ENCODE results near the gene WDR43.
"Not testable (repeated sequence)": the region's sequence is repeated elsewhere in the genome, so short reads cannot be mapped to it uniquely, and the experiment has no call there.

WDR43 gene

GRCh38 chr2:28960401-28960800 lies 65.9 kb downstream of the WDR43 start:
- DNase-seq (ENCODE audit: low read depth in 2 of 2, low spot score in 1 of 2): no peak

DNA sequence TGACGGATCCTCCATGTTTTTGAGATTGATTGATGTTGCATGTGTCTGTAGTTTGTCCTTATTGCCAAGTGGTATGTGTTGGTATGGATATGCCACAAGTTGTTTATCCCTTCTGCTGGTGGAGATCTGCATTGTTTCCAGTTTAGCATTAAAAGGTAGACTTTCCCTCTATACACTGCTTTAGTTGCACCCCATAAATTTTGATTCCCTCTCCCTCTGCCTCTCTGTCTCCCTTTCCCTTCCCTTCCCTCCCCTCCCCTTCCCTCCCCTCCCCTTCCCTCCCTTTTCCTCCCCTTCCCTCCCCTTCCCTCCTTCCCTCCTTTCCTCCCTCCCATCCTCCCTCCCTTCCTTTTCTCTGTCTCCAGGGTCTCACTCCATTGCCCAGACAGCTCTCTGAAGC lies 68.0 kb downstream of the WDR43 start:
- DNase-seq (ENCODE audit: low read depth in 2 of 2, low spot score in 1 of 2): no peak

GRCh38 chr2:28970464-28971160 lies 76.1 kb downstream of the WDR43 start:
- no peak for DNase-seq (ENCODE audit: low read depth in 2 of 2, low spot score in 1 of 2)

GRCh38 chr2:28972778-28973335 lies 78.4 kb downstream of the WDR43 start:
- no peak for DNase-seq (ENCODE audit: low read depth in 2 of 2, low spot score in 1 of 2)

- no peak for DNase-seq (ENCODE audit: low read depth in 2 of 2, low spot score in 1 of 2)
Measured at GRCh38 chr2:28974252-28974651, 79.8 kb downstream of the WDR43 start.

- DNase-seq (ENCODE audit: low read depth in 2 of 2, low spot score in 1 of 2): no peak
Measured at GRCh38 chr2:28975671-28976070, 81.2 kb downstream of the WDR43 start.

DNA sequence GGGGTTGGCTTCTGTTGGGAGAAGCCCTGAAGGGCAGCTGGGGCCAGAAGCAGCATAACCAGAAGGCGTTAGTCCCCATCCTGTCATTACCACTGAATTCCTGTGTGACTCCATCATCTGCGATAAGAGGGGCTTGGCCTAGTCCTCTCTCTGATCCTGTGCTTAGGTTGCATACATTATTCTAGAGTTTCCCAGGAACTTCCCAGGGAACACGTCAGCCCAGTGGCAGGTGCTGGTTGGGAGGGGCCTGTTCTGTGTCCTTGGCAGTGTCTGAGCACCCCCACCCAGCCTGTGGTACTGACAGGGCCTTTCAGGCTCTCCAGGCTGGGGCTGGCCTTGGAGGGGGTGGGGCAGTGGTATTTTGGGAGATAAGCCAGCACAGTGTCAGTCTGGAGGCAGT lies 82.1 kb downstream of the WDR43 start:
- DNase-seq (ENCODE audit: low read depth in 2 of 2, low spot score in 1 of 2): no peak

- DNase-seq (ENCODE audit: low read depth in 2 of 2, low spot score in 1 of 2): no peak
Measured at GRCh38 chr2:28977176-28977875, 82.9 kb downstream of the WDR43 start.

- DNase-seq (ENCODE audit: low read depth in 2 of 2, low spot score in 1 of 2): not testable (repeated sequence)
Measured at GRCh38 chr2:28978001-28978400, 83.5 kb downstream of the WDR43 start.

- no peak for DNase-seq (ENCODE audit: low read depth in 2 of 2, low spot score in 1 of 2)
Measured at GRCh38 chr2:28978606-28979005, 84.1 kb downstream of the WDR43 start.

- no peak for DNase-seq (ENCODE audit: low read depth in 2 of 2, low spot score in 1 of 2)
Measured at GRCh38 chr2:28979041-28979440, 84.6 kb downstream of the WDR43 start.

- DNase-seq (ENCODE audit: low read depth in 2 of 2, low spot score in 1 of 2): no peak
Measured at GRCh38 chr2:28979576-28980366, 85.3 kb downstream of the WDR43 start.

GRCh38 chr2:28980368-28981015 lies 86.0 kb downstream of the WDR43 start:
- no peak for DNase-seq (ENCODE audit: low read depth in 2 of 2, low spot score in 1 of 2)

GRCh38 chr2:28981016-28981441 lies 86.6 kb downstream of the WDR43 start, which contains the start of gene TOGARAM2:
TSS of gene TOGARAM2 (plus strand) at chr2:28981298. CDS start at chr2:28994835, 13,537 bp downstream.
- DNase-seq (ENCODE audit: low read depth in 2 of 2, low spot score in 1 of 2): no peak

DNA sequence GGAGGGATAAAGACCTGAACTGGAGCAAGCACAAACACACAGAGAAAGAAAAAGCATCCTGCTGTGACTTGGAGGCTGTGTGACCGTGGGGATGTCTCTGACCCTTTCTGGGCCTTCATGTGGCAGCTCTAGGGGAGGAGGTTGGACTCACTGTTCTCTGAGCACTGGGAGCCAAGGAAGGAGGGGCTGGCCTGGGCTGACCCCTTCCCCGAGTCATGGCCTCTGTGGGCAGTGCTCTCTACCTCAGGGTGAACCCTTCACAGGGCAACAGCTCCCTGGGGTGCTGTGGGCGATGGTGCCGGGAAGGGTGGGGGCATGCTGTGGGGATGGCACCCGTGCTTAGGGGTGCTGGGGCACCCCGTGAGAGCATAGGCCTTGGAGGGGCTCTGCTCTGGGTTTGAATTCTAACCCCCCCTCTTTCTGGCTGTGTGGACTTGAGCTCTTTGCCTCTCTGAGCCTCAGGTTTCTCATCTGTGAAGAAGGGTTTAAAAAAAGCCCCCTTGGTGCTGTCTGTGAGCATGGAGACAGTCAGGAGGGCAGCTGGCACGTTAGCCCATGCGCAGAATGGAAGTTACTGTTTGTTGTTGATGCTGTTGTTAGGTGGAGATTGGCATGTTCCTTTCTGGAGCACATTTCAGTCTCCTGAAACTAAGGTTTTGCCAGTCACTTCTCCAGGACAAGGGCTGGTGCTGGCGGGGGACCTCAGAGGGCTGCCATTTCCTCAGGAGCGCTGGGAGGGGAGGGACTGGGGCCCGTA lies 87.3 kb downstream of the WDR43 start:
- no peak for DNase-seq (ENCODE audit: low read depth in 2 of 2, low spot score in 1 of 2)

DNA sequence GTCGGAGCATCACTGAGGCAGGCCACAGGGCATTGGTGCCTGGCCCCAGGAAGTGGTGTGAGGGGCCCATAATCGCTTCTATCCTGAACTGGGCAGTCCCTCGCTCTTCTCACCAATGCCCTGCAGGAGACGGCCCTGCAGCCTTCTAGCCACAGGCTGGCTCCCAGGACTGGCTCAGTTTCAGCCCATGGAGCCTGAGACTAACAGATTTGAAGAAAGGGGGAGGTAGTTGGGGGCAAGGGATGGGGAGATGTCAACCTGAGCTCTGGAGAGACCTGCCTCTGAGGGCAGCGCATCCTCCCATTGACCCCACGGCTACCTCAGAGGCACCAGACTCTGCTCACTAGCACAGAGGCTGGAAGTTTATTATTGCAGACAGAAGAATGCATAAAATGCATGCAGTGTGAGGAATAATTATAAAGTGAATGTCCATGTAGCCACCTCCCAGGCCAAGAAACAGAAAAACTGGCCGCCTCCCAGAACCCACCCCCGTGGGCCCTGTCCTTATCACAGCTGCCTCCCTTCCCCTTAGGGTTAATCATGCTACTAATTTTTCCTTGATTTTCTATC lies 88.0 kb downstream of the WDR43 start:
- DNase-seq (ENCODE audit: low read depth in 2 of 2, low spot score in 1 of 2): no peak

DNA sequence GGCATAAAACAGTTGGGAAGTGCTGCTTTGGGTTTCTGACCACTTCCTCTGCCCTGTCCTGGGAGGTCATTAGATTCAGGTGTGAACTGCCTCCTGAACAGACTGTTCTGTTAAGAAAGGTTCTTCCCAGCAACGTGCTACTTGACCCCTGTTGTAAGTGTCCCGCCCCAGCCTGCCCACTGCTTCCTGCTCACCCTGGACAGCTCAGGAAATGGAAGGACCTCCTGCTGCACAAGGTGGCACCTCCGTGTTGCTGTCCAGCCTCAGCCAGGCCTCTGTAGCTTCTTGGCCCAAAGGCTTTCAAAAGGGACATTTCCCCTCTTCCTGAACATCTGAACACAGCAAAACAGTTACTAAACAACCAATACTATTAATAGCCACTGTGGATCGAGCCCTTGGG lies 92.0 kb downstream of the WDR43 start:
- DNase-seq (ENCODE audit: low read depth in 2 of 2, low spot score in 1 of 2): no peak

GRCh38 chr2:28989973-28990372 lies 95.5 kb downstream of the WDR43 start:
- DNase-seq (ENCODE audit: low read depth in 2 of 2, low spot score in 1 of 2): no peak

GRCh38 chr2:28990445-28990844 lies 96.0 kb downstream of the WDR43 start:
- DNase-seq (ENCODE audit: low read depth in 2 of 2, low spot score in 1 of 2): no peak

DNA sequence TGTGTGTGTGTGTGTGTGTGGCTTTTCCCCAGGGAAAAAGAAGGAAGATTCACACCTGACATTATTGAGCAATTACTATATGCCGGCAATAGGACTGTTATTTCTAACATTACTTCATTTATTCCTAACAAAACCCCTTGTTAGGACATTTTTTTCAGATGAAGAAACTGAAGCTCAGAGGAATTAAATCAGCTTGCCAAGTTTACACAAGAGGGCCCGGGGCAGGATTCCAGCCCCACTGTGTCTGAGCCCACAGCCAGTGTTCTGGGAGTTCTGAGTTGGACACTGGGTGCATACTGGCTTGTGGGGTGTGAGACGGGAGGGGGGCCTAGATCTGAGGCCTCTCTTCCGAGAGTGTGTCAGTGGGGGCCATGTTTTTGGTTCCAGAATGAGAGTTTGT lies 96.6 kb downstream of the WDR43 start:
- DNase-seq (ENCODE audit: low read depth in 2 of 2, low spot score in 1 of 2): no peak

Data from stimulated activated CD8-positive, alpha-beta memory T cell treated with anti-CD3 and anti-CD28 coated beads, Interleukin-4, amount 100 ng/mL, for 1 hour (primary cell).